K562 (cell line): ENCODE measurements around the gene PGD. TPM values are rescaled to one million over a fixed set of nuclear protein-coding genes. Genes with fewer than 3 reads are reported as not detected.
A peak's percentile ranks its signal among the peaks of the same experiment; 100 is the strongest.

Experiments used
- ATAC-seq: fragments of 200-7000 bp; cut with Tn5 transposase; 3 replicates; pipeline ENCODE4 v1.9.1; 2020; ENCODE audit warnings: moderate library complexity
- BruUV-seq: library from RNA; stranded (reverse); fragments of 400-500 nt; replicated peaks from 2 replicates; lab custom pipeline; 2021; lab: Mats Ljungman, UMichigan
- CTCF ChIA-PET: fragments of 300-600 bp; formaldehyde crosslinking; extraction: SDS; loops from one replicate; lab custom pipeline; 2021; ENCODE audit warnings: low intra/inter-chr PET ratio; lab: Yijun Ruan, JAX
- POLR2A ChIA-PET: fragments of 300-600, 350-650 bp; sonication (Branson Sonifier 250); formaldehyde crosslinking; extraction: SDS; loops from one replicate; lab custom pipeline; 2021; ENCODE audit warnings: antibody characterized with exemption, inconsistent platforms; lab: Yijun Ruan, JAX
- DNase-seq, 4 experiments: peaks; one replicate each; pipeline versions ENCODE4 v3.0.0 to v3.0.0-alpha.2; 2011 to 2018; ENCODE audit warnings: low spot score in 3 of 4, mixed read lengths in 3 of 4; ENCODE audit errors: extremely low read depth in 1 of 4
- FAIRE-seq: peaks from 2 replicates; lab custom pipeline; 2011; peaks lifted over from hg19 to GRCh38; lab: Jason Lieb, UNC
- H2AFZ ChIP-seq: 2 replicates; pipeline ENCODE4 v1.6.0; 2011; ENCODE audit warnings: low read depth, low read length, control low read depth, inconsistent platforms
- H3K27ac ChIP-seq: fragments of 200-600 bp; 3 replicates; pipeline ENCODE4 v1.8.0; 2011; ENCODE audit warnings: low read depth, mild to moderate bottlenecking, control low read depth, inconsistent platforms, low read length, moderate library complexity, mixed read lengths; ENCODE audit errors: extremely low read depth
- H3K27me3 ChIP-seq, 2 experiments: fragments of 300-600 bp in 1 of 2; 2 replicates in 1 of 2; 3 replicates in 1 of 2; pipeline versions ENCODE4 v1.6.0 to v1.8.0; 2011; ENCODE audit warnings: inconsistent platforms in 2 of 2, low read length in 2 of 2, mild to moderate bottlenecking in 1 of 2, mixed read lengths in 1 of 2, moderate library complexity in 1 of 2; ENCODE audit not compliant: control insufficient read depth in 2 of 2, insufficient read depth in 2 of 2
- H3K36me3 ChIP-seq: fragments of 300-600 bp; 3 replicates; pipeline ENCODE4 v1.8.0; 2011; ENCODE audit warnings: mild to moderate bottlenecking, low read length, inconsistent platforms; ENCODE audit not compliant: control insufficient read depth, insufficient read depth
- H3K4me1 ChIP-seq, 2 experiments: fragments of 200-600 bp in 1 of 2; replicated peaks in 1 of 2; 2 replicates in 1 of 2; 3 replicates in 1 of 2; pipeline versions ENCODE4 v1.5.1 to v1.8.0; 2011; ENCODE audit warnings: inconsistent platforms in 2 of 2, low read length in 2 of 2, mild to moderate bottlenecking in 1 of 2, mixed read lengths in 1 of 2, moderate library complexity in 1 of 2; ENCODE audit not compliant: control insufficient read depth in 2 of 2, insufficient read depth in 2 of 2
- H3K4me2 ChIP-seq: 2 replicates; pipeline ENCODE4 v1.6.1; 2011; ENCODE audit warnings: low read length, control low read depth, inconsistent platforms, mixed read lengths; ENCODE audit not compliant: insufficient read depth
- H3K4me3 ChIP-seq: fragments of 200-600 bp; sonication (generic), shearing (Covaris generic); 2 replicates; pipeline ENCODE4 v1.5.1; 2016; ENCODE audit warnings: control low read depth, inconsistent platforms
- H3K79me2 ChIP-seq: fragments of 200-600 bp; 3 replicates; pipeline ENCODE4 v1.8.0; 2011; ENCODE audit warnings: low read length, inconsistent platforms; ENCODE audit not compliant: control insufficient read depth, insufficient read depth
- H3K9ac ChIP-seq, 2 experiments: 2 replicates each; pipeline versions ENCODE4 v1.6.0 to v1.6.1; 2011; ENCODE audit warnings: low read depth in 2 of 2, low read length in 2 of 2, control low read depth in 1 of 2, inconsistent platforms in 1 of 2, mild to moderate bottlenecking in 1 of 2, mixed read lengths in 1 of 2; ENCODE audit not compliant: insufficient read depth in 1 of 2
- H3K9me1 ChIP-seq: one replicate; pipeline ENCODE4 v1.6.0; 2011; ENCODE audit warnings: inconsistent platforms, mild to moderate bottlenecking, low read length, moderate library complexity; ENCODE audit not compliant: control insufficient read depth, insufficient read depth
- H3K9me3 ChIP-seq: replicated peaks from 2 replicates; pipeline ENCODE4 v1.5.1; 2011; ENCODE audit warnings: low read depth, low read length, inconsistent platforms; ENCODE audit not compliant: control insufficient read depth, insufficient read depth
- H4K20me1 ChIP-seq: replicated peaks from 2 replicates; pipeline ENCODE4 v1.6.1; 2011; ENCODE audit warnings: low read length, inconsistent platforms, mixed read lengths; ENCODE audit not compliant: control insufficient read depth, insufficient read depth
- RERE ChIP-seq: sonication (generic); formaldehyde crosslinking; IDR thresholded peaks from 2 replicates; pipeline ENCODE4 v1.8.0; 2023; ENCODE audit warnings: missing genetic modification reagents, mild to moderate bottlenecking, borderline replicate concordance
- SPI1 ChIP-seq: IDR thresholded peaks from 2 replicates; pipeline ENCODE4 v1.6.1; 2011; ENCODE audit warnings: low read depth, low read length, control low read depth, borderline replicate concordance
- WGBS: fragments of 100-300 bp; shearing (Covaris generic); methylation state at CpG from one replicate; pipeline ENCODE4 v1.1.6; 2016; ENCODE audit warnings: low coverage, mixed read lengths; ENCODE audit not compliant: insufficient coverage; ENCODE audit errors: missing lambda C conversion rate; 5-methylcytosine and 5-hydroxymethylcytosine counted together
- in situ Hi-C: fragments of 300-500 bp; cut with MboI; formaldehyde crosslinking; loops from 4 replicates; pipeline ENCODE4 v1.15.0; 2018; ENCODE audit warnings: inconsistent platforms, mixed read lengths
- intact Hi-C: fragments of 100-400 bp; cut with micrococcal nuclease; formaldehyde crosslinking; loops from 2 replicates; pipeline ENCODE4 v1.14.2; 2022
- polyA plus RNA-seq, 8 experiments: library from polyadenylated mRNA; depleted of rRNA in 4 of 8; stranded (reverse) in 5 of 8; unstranded in 3 of 8; fragments of >200 nt; fragmentation: Nextera tagmentation in 2 of 8; fragmentation: Illumina TruSeq in 1 of 8; extraction: Ambion mirVana in 2 of 8; extraction: Trizol in 1 of 8; gene quantifications; 2 replicates each; pipeline versions ENCODE4 v1.2.1 to v1.2.3, GENCODE V29; 2011 to 2014; ENCODE audit warnings: inconsistent platforms in 1 of 8, missing spikeins in 1 of 8
- total RNA-seq, 7 experiments: library from RNA; depleted of rRNA in 6 of 7; stranded (reverse); fragments of >200 nt in 6 of 7; fragmentation: Illumina TruSeq in 2 of 7; extraction: Trizol in 2 of 7; gene quantifications; 2 replicates each; pipeline versions ENCODE4 v1.2.1 to v1.2.3, GENCODE V29; 2011 to 2021; ENCODE audit warnings: low replicate concordance in 1 of 7
- TF ChIP-seq, protein P1 (sequence below): sonication (generic); formaldehyde crosslinking; IDR thresholded peaks from 2 replicates; pipeline ENCODE4 v1.8.1; 2023; ENCODE audit warnings: mild to moderate bottlenecking, missing genetic modification reagents

Gene PGD
- total and polyA plus RNA-seq, 9 of the 15 experiments (the other 6 are each of a cell fraction or from before 2014, with no cell fraction given), result 177 to 542 (median 270) TPM

GRCh38 chr1:10384219-10384618 lies 14.6 kb upstream of the PGD start:
- WGBS, result 66% methylated on average over 8 of the region's 8 CpGs
- no peak overlapping the region for H2AFZ ChIP-seq
- in situ Hi-C loops, result no loop called here
- POLR2A ChIA-PET, result interaction anchor here (0.6 to 1.0 kb wide), 4 partner anchors 18 to 91 kb away, joined by 3 to 4 read pairs (median 4); no protein-coding TSS in a partner anchor
- TF ChIP-seq RERE (CRISPR knock-in tag) (no peak), SPI1 (peak; percentile 5; the same call in 1 of the 2 replicates)
- TF ChIP-seq, protein P1, sequence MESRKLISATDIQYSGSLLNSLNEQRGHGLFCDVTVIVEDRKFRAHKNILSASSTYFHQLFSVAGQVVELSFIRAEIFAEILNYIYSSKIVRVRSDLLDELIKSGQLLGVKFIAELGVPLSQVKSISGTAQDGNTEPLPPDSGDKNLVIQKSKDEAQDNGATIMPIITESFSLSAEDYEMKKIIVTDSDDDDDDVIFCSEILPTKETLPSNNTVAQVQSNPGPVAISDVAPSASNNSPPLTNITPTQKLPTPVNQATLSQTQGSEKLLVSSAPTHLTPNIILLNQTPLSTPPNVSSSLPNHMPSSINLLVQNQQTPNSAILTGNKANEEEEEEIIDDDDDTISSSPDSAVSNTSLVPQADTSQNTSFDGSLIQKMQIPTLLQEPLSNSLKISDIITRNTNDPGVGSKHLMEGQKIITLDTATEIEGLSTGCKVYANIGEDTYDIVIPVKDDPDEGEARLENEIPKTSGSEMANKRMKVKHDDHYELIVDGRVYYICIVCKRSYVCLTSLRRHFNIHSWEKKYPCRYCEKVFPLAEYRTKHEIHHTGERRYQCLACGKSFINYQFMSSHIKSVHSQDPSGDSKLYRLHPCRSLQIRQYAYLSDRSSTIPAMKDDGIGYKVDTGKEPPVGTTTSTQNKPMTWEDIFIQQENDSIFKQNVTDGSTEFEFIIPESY, result peak; percentile 90
- CTCF ChIA-PET, result no interaction called here
- no peaks in the 10 kb centered on the region for H3K36me3 ChIP-seq
- FAIRE-seq, result no peak
- no peak overlapping the region for H3K4me3 ChIP-seq
- H3K27ac ChIP-seq, result no peak overlapping the region
- H3K4me2 ChIP-seq, result no peak overlapping the region
- H3K9ac ChIP-seq, result peak overlapping the region in 1 of 2 experiments; percentile 78; a peak in 2 of 4 replicates
- H3K9me3 ChIP-seq, result no peaks in the 10 kb centered on the region
- H3K79me2 ChIP-seq, result no peaks in the 10 kb centered on the region
- intact Hi-C loops, result no loop called here
- H3K4me1 ChIP-seq, result peaks cover 7 to 11% of the 10 kb centered on the region in 2 experiments; a peak in 3 of 5 replicates
- H3K27me3 ChIP-seq, result no peaks in the 10 kb centered on the region
- no peak for DNase-seq
- no peaks in the 10 kb centered on the region for H4K20me1 ChIP-seq
- ATAC-seq, result no peak
- no peaks in the 10 kb centered on the region for H3K9me1 ChIP-seq
- BruUV-seq, result no TSS peak
